GM18907 (cell line): ENCODE measurements around the gene BSG.
"Not testable (repeated sequence)": the region's sequence is repeated elsewhere in the genome, so short reads cannot be mapped to it uniquely, and the experiment has no call there.

Source experiments
- ATAC-seq: cut with Tn5 transposase; IDR thresholded peaks from one replicate; pipeline ENCODE4 v1.9.1; 2021; ENCODE audit warnings: mild to moderate bottlenecking, moderate library complexity; ENCODE audit not compliant: unreplicated experiment

The BSG gene

DNA sequence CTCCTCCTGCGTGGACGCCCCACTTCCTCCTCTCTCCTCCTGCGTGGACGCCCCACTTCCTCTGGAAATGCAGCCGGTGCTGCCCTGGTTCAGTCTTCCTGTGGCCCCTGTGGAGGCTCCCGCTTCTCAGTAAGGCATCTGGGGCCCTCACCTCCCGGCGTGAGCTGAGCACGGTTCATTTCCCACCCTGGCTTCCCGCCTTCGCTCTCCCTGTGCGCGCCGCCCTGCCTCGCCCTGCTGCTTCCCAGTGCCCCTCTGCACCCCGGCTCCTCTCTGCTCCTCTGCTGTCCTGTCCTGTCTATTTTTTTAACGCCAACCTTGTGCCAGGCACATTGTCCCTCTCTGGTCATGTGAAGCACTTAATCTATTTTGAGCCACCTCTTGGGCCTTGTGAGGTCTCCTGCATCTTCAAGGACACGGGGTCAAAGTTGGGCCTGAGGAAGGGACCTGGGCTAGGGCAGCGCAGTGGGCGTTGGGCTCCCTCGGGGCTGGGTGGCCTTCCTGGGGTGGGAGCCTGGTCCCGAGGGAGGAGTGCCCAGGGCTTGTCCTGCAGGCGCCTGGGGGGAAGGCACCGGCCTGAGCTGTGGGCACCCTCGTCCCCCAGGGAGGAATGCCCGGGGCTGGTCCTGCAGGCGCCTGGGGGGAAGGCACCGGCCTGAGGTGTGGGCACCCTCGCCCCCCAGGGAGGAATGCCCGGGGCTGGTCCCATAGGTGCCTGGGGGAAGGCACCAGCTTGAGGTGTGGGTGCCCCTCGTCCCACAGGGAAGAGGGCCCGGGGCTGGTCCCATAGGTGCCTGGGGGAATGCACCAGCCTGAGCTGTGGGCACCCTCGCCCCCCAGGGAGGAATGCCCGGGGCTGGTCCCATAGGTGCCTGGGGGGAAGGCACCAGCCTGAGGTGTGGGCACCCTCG is 30.2 kb downstream of the BSG start:
- ATAC-seq = no peak

GRCh38 chr19:603302-603639 is 30.9 kb downstream of the BSG start:
- not testable (repeated sequence) for ATAC-seq

- not testable (repeated sequence) for ATAC-seq
Measured at GRCh38 chr19:603779-604178, 31.4 kb downstream of the BSG start.

DNA sequence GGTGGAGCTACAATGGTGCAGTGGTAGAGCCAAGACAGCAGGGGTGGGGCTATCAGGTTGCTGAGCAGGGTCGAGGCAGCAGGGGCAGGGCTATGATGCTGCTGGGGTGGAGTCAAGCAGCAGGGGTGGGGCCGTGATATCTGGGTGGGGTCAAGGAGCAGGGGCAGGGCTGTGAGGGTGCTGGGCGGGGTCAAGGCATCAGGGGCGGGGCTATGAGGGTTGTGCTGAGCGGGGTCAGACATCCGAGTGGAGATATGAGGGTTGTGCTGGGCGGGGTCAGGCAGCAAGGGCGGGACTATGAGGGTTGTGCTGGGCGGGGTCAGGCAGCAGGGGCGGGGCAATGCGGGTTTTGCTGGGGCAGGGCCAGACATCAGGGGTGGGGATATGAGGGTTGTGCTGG is 32.0 kb downstream of the BSG start:
- no peak for ATAC-seq

DNA sequence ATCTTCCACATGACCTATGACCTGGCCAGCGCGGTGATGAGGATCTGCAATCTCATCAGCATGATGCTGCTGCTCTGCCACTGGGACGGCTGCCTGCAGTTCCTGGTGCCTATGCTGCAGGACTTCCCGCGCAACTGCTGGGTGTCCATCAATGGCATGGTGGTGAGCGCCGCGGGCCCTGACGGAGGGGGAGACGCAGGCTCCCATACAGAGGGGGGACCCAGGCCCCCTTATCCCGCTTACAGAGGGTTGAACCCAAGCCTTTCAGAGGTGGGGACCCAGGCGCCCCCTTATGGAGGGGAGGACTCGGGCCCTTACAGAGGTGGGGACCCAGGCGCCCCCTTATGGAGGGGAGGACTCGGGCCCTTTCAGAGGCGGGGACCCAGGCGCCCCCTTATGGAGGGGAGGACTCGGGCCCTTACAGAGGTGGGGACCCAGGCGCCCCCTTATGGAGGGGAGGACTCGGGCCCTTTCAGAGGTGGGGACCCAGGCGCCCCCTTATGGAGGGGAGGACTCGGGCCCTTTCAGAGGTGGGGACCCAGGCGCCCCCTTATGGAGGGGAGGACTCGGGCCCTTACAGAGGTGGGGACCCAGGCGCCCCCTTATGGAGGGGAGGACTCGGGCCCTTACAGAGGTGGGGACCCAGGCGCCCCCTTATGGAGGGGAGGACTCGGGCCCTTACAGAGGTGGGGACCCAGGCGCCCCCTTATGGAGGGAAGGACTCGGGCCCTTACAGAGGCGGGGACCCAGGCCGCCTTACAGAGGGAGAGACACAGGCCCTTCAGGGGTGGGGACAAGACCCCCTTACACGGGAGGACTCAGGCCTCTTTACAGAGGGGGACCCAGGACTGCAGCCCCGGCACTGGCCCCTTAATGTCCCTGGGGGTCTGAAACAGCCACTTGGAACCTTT is 32.9 kb downstream of the BSG start:
- ATAC-seq = not testable (repeated sequence)

DNA sequence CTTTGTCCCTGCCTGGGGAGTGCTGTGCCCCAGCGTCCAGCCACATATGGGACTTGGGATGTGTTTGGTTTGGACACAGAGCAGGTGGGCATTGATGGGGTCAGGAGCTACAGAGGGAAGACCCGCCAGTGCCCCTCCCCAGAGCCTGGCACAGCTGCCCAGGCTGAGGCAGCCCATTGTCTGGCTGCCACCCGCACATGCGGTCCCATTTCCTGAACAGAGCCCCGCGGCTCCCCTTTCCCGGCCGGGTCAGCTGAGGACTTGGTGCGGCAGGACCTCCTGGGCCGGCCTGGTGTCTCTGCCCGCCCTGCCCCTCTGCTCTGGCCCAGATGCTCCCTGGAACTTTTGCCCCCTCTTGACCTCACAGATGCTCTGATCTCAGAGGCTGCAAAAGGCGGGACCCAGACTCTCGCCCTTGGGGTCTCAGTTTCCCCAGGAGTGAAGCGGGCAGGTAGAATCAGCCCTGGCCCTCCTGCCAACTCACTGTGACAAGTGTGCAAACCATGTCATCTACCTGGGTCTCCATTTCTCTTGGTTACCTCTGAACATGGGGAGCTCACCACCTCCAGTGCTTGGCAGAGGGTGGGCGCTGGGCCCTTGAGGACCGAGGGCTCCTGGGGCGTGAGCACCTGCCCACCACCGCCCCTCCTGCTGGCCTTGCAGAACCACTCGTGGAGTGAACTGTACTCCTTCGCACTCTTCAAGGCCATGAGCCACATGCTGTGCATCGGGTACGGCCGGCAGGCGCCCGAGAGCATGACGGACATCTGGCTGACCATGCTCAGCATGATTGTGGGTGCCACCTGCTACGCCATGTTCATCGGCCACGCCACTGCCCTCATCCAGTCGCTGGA is 35.1 kb downstream of the BSG start:
- no peak for ATAC-seq

- ATAC-seq = no peak
Measured at GRCh38 chr19:608155-609003, 36.0 kb downstream of the BSG start.

- ATAC-seq = no peak
Measured at GRCh38 chr19:609004-609346, 36.6 kb downstream of the BSG start.

DNA sequence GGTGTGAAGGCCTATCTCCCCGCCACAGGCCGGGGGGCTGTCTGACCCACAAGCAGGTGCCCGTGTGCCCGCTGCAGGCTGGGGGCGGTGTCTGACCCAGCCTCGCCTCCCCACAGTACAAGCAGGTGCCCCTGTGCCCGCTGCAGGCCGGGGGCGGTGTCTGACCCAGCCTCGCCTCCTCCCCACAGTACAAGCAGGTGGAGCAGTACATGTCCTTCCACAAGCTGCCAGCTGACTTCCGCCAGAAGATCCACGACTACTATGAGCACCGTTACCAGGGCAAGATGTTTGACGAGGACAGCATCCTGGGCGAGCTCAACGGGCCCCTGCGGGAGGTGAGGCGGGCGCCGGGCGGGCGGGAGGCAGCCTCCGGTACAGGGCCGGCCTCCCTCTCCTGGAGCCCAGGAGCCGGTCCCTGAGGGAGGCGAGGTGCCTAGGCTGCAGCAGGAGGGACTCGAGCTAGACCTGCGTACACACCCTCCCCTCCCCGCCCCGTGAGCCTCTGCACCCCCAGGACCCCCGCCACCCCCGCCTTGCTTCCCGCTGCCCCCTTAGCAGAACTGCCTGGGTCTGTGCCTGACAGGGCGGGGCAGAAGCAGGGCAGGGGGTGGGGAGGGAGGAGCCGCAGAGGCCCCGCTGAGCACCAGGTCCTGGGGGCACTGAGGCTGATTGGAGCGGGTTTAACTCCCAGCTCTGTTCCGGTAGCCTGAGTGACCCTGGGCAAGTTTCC is 37.8 kb downstream of the BSG start:
- no peak for ATAC-seq

GRCh38 chr19:610801-611480 is 38.5 kb downstream of the BSG start:
- no peak for ATAC-seq

DNA sequence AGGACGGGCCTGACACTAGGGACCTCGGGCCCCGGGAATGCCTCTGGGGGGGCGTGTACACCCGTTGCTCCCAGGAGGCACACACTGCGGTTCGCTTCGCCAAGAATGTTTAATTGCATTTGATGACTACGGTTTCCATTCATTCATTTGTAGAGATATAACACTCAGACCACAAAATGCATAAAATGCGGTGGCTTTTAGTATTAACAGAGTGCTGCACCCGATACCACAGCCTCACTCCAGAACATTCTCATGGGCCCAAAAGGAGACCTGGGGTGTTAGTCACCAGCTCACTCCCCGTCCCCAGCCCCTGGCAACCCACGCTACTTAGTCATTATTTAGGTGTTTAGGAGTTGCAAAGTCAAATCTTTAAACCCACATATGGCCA is 39.1 kb downstream of the BSG start:
- ATAC-seq = no peak

DNA sequence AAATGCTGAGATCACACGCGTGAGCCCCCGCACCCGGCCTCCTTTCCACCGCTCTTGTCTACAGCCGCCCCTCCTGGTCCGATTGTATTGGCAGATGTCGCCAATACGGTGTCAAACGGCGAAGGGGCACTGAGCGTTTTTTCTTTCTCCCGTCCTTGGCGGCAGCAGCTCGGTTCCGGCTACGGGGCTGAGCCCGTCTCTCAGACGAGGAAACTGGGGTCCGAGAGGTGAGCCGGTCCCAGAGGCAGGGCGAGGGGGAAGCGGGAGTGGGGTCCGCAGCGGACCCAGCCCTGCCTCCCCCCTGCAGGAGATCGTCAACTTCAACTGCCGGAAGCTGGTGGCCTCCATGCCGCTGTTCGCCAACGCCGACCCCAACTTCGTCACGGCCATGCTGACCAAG is 40.5 kb downstream of the BSG start:
- ATAC-seq = no peak

- no peak for ATAC-seq
Measured at GRCh38 chr19:613732-614567, 41.6 kb downstream of the BSG start.

DNA sequence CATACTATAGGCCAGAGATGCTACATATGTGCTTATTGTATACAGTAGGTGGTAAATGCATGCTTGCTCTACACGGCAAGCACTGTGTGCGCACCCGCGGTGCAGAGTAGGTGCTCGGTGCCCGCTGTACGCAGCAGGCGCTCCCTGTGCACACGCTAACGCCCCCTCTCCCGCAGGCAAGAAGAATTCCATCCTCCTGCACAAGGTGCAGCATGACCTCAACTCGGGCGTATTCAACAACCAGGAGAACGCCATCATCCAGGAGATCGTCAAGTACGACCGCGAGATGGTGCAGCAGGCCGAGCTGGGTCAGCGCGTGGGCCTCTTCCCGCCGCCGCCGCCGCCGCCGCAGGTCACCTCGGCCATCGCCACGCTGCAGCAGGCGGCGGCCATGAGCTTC is 43.2 kb downstream of the BSG start:
- no peak for ATAC-seq

DNA sequence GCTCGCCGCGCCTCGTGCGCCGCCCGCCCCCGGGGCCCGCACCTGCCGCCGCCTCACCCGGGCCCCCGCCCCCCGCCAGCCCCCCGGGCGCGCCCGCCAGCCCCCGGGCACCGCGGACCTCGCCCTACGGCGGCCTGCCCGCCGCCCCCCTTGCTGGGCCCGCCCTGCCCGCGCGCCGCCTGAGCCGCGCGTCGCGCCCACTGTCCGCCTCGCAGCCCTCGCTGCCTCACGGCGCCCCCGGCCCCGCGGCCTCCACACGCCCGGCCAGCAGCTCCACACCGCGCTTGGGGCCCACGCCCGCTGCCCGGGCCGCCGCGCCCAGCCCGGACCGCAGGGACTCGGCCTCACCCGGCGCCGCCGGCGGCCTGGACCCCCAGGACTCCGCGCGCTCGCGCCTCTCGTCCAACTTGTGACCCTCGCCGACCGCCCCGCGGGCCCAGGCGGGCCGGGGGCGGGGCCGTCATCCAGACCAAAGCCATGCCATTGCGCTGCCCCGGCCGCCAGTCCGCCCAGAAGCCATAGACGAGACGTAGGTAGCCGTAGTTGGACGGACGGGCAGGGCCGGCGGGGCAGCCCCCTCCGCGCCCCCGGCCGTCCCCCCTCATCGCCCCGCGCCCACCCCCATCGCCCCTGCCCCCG is 43.8 kb downstream of the BSG start:
- ATAC-seq = no peak

GRCh38 chr19:616747-617526 is 44.5 kb downstream of the BSG start:
- ATAC-seq = no peak
